Liver (tissue), 9 donors: Measurements from ENCODE around the gene PDE4D. TPM values are rescaled to one million over a fixed set of nuclear protein-coding genes. Genes with fewer than 3 reads are reported as not detected.

Experiments
- DNase-seq: peaks from one replicate; pipeline ENCODE4 v3.0.0-alpha.2; 2017; ENCODE audit warnings: low spot score
- H3K27ac ChIP-seq, 2 donors: one replicate each; pipeline ENCODE4 v1.7.0; 2013; ENCODE audit warnings: inconsistent platforms in 2 of 2, low read length in 2 of 2, control low read depth in 1 of 2, low read depth in 1 of 2, mild to moderate bottlenecking in 1 of 2
- H3K27me3 ChIP-seq, 4 donors: one replicate each; pipeline versions ENCODE4 v1.6.1 to v1.7.0; 2013; ENCODE audit warnings: low read length in 3 of 4, inconsistent platforms in 1 of 4, mild to moderate bottlenecking in 1 of 4, moderate library complexity in 1 of 4; ENCODE audit not compliant: control insufficient read depth in 4 of 4, insufficient read depth in 4 of 4
- H3K36me3 ChIP-seq, 4 donors: one replicate each; pipeline versions ENCODE4 v1.6.1 to v1.7.0; 2013; ENCODE audit warnings: low read length in 3 of 4, mild to moderate bottlenecking in 3 of 4, low read depth in 1 of 4, moderate library complexity in 1 of 4; ENCODE audit not compliant: control insufficient read depth in 4 of 4, insufficient read depth in 3 of 4
- H3K4me1 ChIP-seq, 4 donors: one replicate each; pipeline versions ENCODE4 v1.6.1 to v1.7.0; 2013; ENCODE audit warnings: low read length in 3 of 4, mild to moderate bottlenecking in 3 of 4, moderate library complexity in 1 of 4; ENCODE audit not compliant: control insufficient read depth in 4 of 4, insufficient read depth in 4 of 4
- H3K4me3 ChIP-seq, 3 donors: one replicate each; pipeline versions ENCODE4 v1.6.1 to v1.7.0; 2013; ENCODE audit warnings: low read length in 3 of 3, control low read depth in 1 of 3, low read depth in 1 of 3, mild to moderate bottlenecking in 1 of 3
- H3K9ac ChIP-seq, 2 donors: one replicate each; pipeline ENCODE4 v1.7.0; 2013; ENCODE audit warnings: low read length in 2 of 2, mild to moderate bottlenecking in 2 of 2, moderate library complexity in 2 of 2, control low read depth in 1 of 2, low read depth in 1 of 2
- H3K9me3 ChIP-seq, 4 donors: one replicate each; pipeline versions ENCODE4 v1.6.1 to v1.7.0; 2013; ENCODE audit warnings: low read length in 3 of 4; ENCODE audit not compliant: control insufficient read depth in 4 of 4
- ATF3 ChIP-seq: IDR thresholded peaks from 2 replicates; pipeline ENCODE4 v1.6.1; 2016; ENCODE audit warnings: antibody characterized with exemption
- CTCF ChIP-seq: fragments of 150-350 bp; IDR thresholded peaks from 2 replicates; pipeline ENCODE4 v1.5.1; 2017; ENCODE audit warnings: improper control_type of control experiment, low read depth, low read length; ENCODE audit not compliant: missing input control
- FOXA1 ChIP-seq: IDR thresholded peaks from 2 replicates; pipeline ENCODE4 v1.6.1; 2016; ENCODE audit warnings: antibody characterized with exemption
- FOXA2 ChIP-seq: IDR thresholded peaks from 2 replicates; pipeline ENCODE4 v1.6.1; 2016; ENCODE audit warnings: antibody characterized with exemption
- GABPA ChIP-seq, 2 donors: IDR thresholded peaks in 1 of 2; conservative IDR thresholded peaks in 1 of 2; 2 replicates each; pipeline ENCODE4 v1.6.1; 2016; ENCODE audit warnings: antibody characterized with exemption in 2 of 2, mild to moderate bottlenecking in 1 of 2, moderate library complexity in 1 of 2
- HNF4A ChIP-seq, 2 donors: conservative IDR thresholded peaks; 2 replicates each; pipeline ENCODE4 v1.6.1; 2016; ENCODE audit warnings: antibody characterized with exemption in 2 of 2, mild to moderate bottlenecking in 2 of 2
- HNF4G ChIP-seq: IDR thresholded peaks from 2 replicates; pipeline ENCODE4 v1.6.1; 2016; ENCODE audit warnings: antibody characterized with exemption
- JUND ChIP-seq, 2 donors: IDR thresholded peaks; 2 replicates each; pipeline ENCODE4 v1.6.1; 2016; ENCODE audit warnings: antibody characterized with exemption in 2 of 2
- NR2F2 ChIP-seq: IDR thresholded peaks from 2 replicates; pipeline ENCODE4 v1.6.1; 2016; ENCODE audit warnings: antibody characterized with exemption
- RAD21 ChIP-seq, 2 donors: IDR thresholded peaks; 2 replicates each; pipeline ENCODE4 v1.6.1; 2016; ENCODE audit warnings: antibody characterized with exemption in 2 of 2, mild to moderate bottlenecking in 2 of 2
- RXRA ChIP-seq, 2 donors: IDR thresholded peaks; 2 replicates each; pipeline ENCODE4 v1.6.1; 2017 to 2018; ENCODE audit warnings: antibody characterized with exemption in 2 of 2, mild to moderate bottlenecking in 1 of 2
- SP1 ChIP-seq: IDR thresholded peaks from 2 replicates; pipeline ENCODE4 v1.6.1; 2018; ENCODE audit warnings: antibody characterized with exemption, mild to moderate bottlenecking
- TAF1 ChIP-seq: conservative IDR thresholded peaks from 2 replicates; pipeline ENCODE4 v1.6.1; 2016; ENCODE audit warnings: antibody characterized with exemption, mild to moderate bottlenecking
- YY1 ChIP-seq: IDR thresholded peaks from 2 replicates; pipeline ENCODE4 v1.6.1; 2016; ENCODE audit warnings: antibody characterized with exemption, mild to moderate bottlenecking
- WGBS: extraction: QIAGEN DNeasy Blood & Tissue Kit; methylation state at CpG from one replicate; pipeline ENCODE4 v1.1.7; 2013; 5-methylcytosine and 5-hydroxymethylcytosine counted together
- polyA plus RNA-seq, 2 donors: library from polyadenylated mRNA; stranded (reverse) in 1 of 2; unstranded in 1 of 2; fragments of 200-250 nt in 1 of 2; fragments of >200 nt in 1 of 2; fragmentation: Nextera tagmentation in 1 of 2; extraction: Ambion mirVana in 1 of 2; gene quantifications; one replicate each; pipeline versions ENCODE4 v1.2.1 to v1.2.3, GENCODE V29; 2013 to 2015
- total RNA-seq, 2 donors: library from RNA; depleted of rRNA; stranded (reverse); fragments of >200 nt; gene quantifications; one replicate each; pipeline ENCODE4 v1.2.3, GENCODE V29; 2014
- TF ChIP-seq, protein P1 (sequence below): IDR thresholded peaks from 2 replicates; pipeline ENCODE4 v1.6.1; 2016; ENCODE audit warnings: antibody characterized with exemption
- TF ChIP-seq, protein P2 (sequence below): IDR thresholded peaks from 2 replicates; pipeline ENCODE4 v1.6.1; 2016; ENCODE audit warnings: antibody characterized with exemption, mild to moderate bottlenecking
- TF ChIP-seq, protein P3 (sequence below): IDR thresholded peaks from 2 replicates; pipeline ENCODE4 v1.6.1; 2016; ENCODE audit warnings: antibody characterized with exemption
- donor health status: healthy.
- donor health status: healthy.
- donor health status: healthy.
- donor health status: healthy.
- donor health status: healthy.

PDE4D gene
- total and polyA plus RNA-seq, 4 donors = 0.67 to 11.9 (median 6.5) TPM

GRCh38 chr5:59579824-59580167 lies 313.7 kb downstream of the PDE4D start (continued):
- no peak for TF ChIP-seq TAF1
- no peak for TF ChIP-seq YY1
- TF ChIP-seq RXRA (IDR thresholded peaks at IDR 0.05) = no peak
- TF ChIP-seq FOXA1 = no peak

DNA sequence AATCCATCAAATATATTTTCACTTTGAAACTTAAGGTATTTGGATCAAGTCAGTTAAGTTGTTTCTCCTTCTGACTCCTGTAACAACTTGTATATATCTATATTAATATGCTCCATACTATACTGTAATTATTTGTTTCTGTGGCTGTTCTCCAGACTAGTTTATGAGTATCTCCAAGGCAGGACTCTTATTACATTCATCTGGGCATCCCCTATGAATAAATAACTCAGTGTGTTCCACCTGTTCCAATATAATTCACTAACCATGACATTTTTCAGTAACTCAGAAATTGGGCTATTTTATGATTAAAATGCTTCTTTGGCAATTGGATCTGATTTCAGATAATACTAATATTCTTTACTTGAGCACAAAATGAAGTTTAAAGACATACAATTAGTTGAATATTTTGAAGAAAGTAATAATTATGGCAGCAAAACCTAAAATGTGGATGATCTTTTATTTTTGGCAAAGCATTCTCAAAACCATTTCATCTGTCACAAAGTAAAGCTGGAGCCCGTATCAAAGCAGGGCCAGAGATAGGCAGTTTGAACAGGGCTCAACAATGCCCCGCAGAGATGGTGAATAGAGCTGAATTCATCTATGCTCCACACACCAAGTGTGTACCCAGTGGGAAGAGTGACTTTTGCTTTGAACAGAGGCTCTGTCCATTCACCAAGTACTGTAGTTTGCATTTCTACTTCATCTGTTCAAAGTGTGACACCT lies 314.3 kb downstream of the PDE4D start:
- no peak overlapping the region for H3K9ac ChIP-seq
- H3K27me3 ChIP-seq = no peaks in the 10 kb centered on the region
- H3K4me1 ChIP-seq = no peaks in the 10 kb centered on the region
- no peak for DNase-seq
- H3K36me3 ChIP-seq = no peaks in the 10 kb centered on the region
- no peaks in the 10 kb centered on the region for H3K9me3 ChIP-seq
- 91% methylated on average over 2 of the region's 2 CpGs for WGBS
- TF ChIP-seq FOXA1 (no peak), JUND (IDR thresholded peaks at IDR 0.05) (no peak), HNF4A (conservative IDR thresholded peaks at IDR 0.05) (no peak), NR2F2 (no peak), HNF4G (no peak), RAD21 (IDR thresholded peaks at IDR 0.05) (no peak), TAF1 (no peak), SP1 (no peak), ATF3 (no peak)
- TF ChIP-seq, protein P1, sequence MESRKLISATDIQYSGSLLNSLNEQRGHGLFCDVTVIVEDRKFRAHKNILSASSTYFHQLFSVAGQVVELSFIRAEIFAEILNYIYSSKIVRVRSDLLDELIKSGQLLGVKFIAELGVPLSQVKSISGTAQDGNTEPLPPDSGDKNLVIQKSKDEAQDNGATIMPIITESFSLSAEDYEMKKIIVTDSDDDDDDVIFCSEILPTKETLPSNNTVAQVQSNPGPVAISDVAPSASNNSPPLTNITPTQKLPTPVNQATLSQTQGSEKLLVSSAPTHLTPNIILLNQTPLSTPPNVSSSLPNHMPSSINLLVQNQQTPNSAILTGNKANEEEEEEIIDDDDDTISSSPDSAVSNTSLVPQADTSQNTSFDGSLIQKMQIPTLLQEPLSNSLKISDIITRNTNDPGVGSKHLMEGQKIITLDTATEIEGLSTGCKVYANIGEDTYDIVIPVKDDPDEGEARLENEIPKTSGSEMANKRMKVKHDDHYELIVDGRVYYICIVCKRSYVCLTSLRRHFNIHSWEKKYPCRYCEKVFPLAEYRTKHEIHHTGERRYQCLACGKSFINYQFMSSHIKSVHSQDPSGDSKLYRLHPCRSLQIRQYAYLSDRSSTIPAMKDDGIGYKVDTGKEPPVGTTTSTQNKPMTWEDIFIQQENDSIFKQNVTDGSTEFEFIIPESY = no peak
- TF ChIP-seq, protein P2, sequence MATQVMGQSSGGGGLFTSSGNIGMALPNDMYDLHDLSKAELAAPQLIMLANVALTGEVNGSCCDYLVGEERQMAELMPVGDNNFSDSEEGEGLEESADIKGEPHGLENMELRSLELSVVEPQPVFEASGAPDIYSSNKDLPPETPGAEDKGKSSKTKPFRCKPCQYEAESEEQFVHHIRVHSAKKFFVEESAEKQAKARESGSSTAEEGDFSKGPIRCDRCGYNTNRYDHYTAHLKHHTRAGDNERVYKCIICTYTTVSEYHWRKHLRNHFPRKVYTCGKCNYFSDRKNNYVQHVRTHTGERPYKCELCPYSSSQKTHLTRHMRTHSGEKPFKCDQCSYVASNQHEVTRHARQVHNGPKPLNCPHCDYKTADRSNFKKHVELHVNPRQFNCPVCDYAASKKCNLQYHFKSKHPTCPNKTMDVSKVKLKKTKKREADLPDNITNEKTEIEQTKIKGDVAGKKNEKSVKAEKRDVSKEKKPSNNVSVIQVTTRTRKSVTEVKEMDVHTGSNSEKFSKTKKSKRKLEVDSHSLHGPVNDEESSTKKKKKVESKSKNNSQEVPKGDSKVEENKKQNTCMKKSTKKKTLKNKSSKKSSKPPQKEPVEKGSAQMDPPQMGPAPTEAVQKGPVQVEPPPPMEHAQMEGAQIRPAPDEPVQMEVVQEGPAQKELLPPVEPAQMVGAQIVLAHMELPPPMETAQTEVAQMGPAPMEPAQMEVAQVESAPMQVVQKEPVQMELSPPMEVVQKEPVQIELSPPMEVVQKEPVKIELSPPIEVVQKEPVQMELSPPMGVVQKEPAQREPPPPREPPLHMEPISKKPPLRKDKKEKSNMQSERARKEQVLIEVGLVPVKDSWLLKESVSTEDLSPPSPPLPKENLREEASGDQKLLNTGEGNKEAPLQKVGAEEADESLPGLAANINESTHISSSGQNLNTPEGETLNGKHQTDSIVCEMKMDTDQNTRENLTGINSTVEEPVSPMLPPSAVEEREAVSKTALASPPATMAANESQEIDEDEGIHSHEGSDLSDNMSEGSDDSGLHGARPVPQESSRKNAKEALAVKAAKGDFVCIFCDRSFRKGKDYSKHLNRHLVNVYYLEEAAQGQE = no peak
- H3K27ac ChIP-seq = no peak overlapping the region
- H3K4me3 ChIP-seq = no peak overlapping the region

DNA sequence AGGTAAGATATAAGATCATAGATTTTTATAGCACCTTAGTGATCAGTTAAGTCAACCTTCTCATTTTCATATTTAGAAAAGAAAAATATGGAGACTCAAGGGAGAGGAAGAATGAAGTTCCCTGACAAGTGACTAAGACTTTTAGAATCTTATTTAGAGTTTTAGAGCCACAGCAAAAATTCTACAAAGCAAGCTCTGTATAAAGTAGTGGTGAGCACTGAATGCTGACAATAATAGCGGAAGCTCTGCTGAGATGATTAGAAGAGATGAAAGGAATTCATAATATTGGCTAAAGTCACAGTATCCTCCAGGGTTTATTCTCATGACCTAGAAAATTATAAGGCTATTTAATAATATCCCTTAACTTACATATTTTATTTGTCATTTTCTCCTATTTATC lies 316.0 kb downstream of the PDE4D start:
- H3K4me3 ChIP-seq = no peak overlapping the region
- TF ChIP-seq, protein P3, sequence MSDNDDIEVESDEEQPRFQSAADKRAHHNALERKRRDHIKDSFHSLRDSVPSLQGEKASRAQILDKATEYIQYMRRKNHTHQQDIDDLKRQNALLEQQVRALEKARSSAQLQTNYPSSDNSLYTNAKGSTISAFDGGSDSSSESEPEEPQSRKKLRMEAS = no peak
- TF ChIP-seq SP1 (no peak), JUND (IDR thresholded peaks at IDR 0.05) (no peak), FOXA2 (no peak), HNF4G (no peak), RAD21 (IDR thresholded peaks at IDR 0.05) (no peak), CTCF (no peak), NR2F2 (no peak), GABPA (IDR thresholded peaks at IDR 0.05 in 1 of 2, conservative IDR thresholded peaks at IDR 0.05 in 1 of 2) (no peak), YY1 (no peak), HNF4A (conservative IDR thresholded peaks at IDR 0.05) (no peak), RXRA (IDR thresholded peaks at IDR 0.05) (no peak)
- TF ChIP-seq, protein P1 = no peak

More for the DNA sequence above, 316.0 kb downstream of the PDE4D start:
- no peak overlapping the region for H3K27ac ChIP-seq
- 93% methylated on average over 1 of the region's 1 CpG for WGBS
- H3K27me3 ChIP-seq = no peaks in the 10 kb centered on the region
- no peak for DNase-seq
- H3K4me1 ChIP-seq = no peaks in the 10 kb centered on the region
- no peak overlapping the region for H3K9ac ChIP-seq
- H3K9me3 ChIP-seq = no peaks in the 10 kb centered on the region
- no peaks in the 10 kb centered on the region for H3K36me3 ChIP-seq
